Liver (tissue), 3 donors: ENCODE data around the gene STAT5A.

Source experiments
- FOXA1 ChIP-seq: IDR thresholded peaks from 2 replicates; pipeline ENCODE4 v1.6.1; 2016; ENCODE audit warnings: antibody characterized with exemption
- HNF4A ChIP-seq, 2 donors: conservative IDR thresholded peaks; 2 replicates each; pipeline ENCODE4 v1.6.1; 2016; ENCODE audit warnings: antibody characterized with exemption in 2 of 2, mild to moderate bottlenecking in 2 of 2
- JUND ChIP-seq, 2 donors: IDR thresholded peaks; 2 replicates each; pipeline ENCODE4 v1.6.1; 2016; ENCODE audit warnings: antibody characterized with exemption in 2 of 2
- NR2F2 ChIP-seq: IDR thresholded peaks from 2 replicates; pipeline ENCODE4 v1.6.1; 2016; ENCODE audit warnings: antibody characterized with exemption
- SP1 ChIP-seq: IDR thresholded peaks from 2 replicates; pipeline ENCODE4 v1.6.1; 2018; ENCODE audit warnings: antibody characterized with exemption, mild to moderate bottlenecking
- ZBTB33 ChIP-seq: IDR thresholded peaks from 2 replicates; pipeline ENCODE4 v1.6.1; 2016; ENCODE audit warnings: antibody characterized with exemption
- TF ChIP-seq, protein P1 (sequence below): fragments of 150-350 bp; IDR thresholded peaks from 2 replicates; pipeline ENCODE4 v1.5.1; 2017; ENCODE audit warnings: improper control_type of control experiment, low read depth, low read length; ENCODE audit not compliant: missing input control
- TF ChIP-seq, protein P2 (sequence below): IDR thresholded peaks from 2 replicates; pipeline ENCODE4 v1.6.1; 2016; ENCODE audit warnings: antibody characterized with exemption
- TF ChIP-seq, protein P3 (sequence below): IDR thresholded peaks from 2 replicates; pipeline ENCODE4 v1.6.1; 2016; ENCODE audit warnings: antibody characterized with exemption, mild to moderate bottlenecking
- TF ChIP-seq, protein P4 (sequence below): IDR thresholded peaks from 2 replicates; pipeline ENCODE4 v1.6.1; 2016; ENCODE audit warnings: antibody characterized with exemption
- donor health status: healthy.
- donor health status: healthy.

- TF ChIP-seq, protein P1, sequence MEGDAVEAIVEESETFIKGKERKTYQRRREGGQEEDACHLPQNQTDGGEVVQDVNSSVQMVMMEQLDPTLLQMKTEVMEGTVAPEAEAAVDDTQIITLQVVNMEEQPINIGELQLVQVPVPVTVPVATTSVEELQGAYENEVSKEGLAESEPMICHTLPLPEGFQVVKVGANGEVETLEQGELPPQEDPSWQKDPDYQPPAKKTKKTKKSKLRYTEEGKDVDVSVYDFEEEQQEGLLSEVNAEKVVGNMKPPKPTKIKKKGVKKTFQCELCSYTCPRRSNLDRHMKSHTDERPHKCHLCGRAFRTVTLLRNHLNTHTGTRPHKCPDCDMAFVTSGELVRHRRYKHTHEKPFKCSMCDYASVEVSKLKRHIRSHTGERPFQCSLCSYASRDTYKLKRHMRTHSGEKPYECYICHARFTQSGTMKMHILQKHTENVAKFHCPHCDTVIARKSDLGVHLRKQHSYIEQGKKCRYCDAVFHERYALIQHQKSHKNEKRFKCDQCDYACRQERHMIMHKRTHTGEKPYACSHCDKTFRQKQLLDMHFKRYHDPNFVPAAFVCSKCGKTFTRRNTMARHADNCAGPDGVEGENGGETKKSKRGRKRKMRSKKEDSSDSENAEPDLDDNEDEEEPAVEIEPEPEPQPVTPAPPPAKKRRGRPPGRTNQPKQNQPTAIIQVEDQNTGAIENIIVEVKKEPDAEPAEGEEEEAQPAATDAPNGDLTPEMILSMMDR: no peak
- TF ChIP-seq, protein P2, sequence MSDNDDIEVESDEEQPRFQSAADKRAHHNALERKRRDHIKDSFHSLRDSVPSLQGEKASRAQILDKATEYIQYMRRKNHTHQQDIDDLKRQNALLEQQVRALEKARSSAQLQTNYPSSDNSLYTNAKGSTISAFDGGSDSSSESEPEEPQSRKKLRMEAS: no peak
- TF ChIP-seq FOXA1 (no peak), JUND (IDR thresholded peaks at IDR 0.05) (no peak), NR2F2 (no peak), SP1 (no peak), ZBTB33 (no peak), HNF4A (conservative IDR thresholded peaks at IDR 0.05) (no peak)
- TF ChIP-seq, protein P3, sequence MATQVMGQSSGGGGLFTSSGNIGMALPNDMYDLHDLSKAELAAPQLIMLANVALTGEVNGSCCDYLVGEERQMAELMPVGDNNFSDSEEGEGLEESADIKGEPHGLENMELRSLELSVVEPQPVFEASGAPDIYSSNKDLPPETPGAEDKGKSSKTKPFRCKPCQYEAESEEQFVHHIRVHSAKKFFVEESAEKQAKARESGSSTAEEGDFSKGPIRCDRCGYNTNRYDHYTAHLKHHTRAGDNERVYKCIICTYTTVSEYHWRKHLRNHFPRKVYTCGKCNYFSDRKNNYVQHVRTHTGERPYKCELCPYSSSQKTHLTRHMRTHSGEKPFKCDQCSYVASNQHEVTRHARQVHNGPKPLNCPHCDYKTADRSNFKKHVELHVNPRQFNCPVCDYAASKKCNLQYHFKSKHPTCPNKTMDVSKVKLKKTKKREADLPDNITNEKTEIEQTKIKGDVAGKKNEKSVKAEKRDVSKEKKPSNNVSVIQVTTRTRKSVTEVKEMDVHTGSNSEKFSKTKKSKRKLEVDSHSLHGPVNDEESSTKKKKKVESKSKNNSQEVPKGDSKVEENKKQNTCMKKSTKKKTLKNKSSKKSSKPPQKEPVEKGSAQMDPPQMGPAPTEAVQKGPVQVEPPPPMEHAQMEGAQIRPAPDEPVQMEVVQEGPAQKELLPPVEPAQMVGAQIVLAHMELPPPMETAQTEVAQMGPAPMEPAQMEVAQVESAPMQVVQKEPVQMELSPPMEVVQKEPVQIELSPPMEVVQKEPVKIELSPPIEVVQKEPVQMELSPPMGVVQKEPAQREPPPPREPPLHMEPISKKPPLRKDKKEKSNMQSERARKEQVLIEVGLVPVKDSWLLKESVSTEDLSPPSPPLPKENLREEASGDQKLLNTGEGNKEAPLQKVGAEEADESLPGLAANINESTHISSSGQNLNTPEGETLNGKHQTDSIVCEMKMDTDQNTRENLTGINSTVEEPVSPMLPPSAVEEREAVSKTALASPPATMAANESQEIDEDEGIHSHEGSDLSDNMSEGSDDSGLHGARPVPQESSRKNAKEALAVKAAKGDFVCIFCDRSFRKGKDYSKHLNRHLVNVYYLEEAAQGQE: no peak
- TF ChIP-seq, protein P4, sequence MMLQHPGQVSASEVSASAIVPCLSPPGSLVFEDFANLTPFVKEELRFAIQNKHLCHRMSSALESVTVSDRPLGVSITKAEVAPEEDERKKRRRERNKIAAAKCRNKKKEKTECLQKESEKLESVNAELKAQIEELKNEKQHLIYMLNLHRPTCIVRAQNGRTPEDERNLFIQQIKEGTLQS: no peak
These were observed 25.7 kb downstream of the STAT5A start for GRCh38 chr17:42313773-42314566.
